Measurements from ENCODE around the gene YEATS2.
"Not testable (repeated sequence)": the region's sequence is repeated elsewhere in the genome, so short reads cannot be mapped to it uniquely, and the experiment has no call there.

YEATS2 gene

GRCh38 chr3:183692436-183692835 lies 5.2 kb upstream of the YEATS2 start:
- H3K4me1 ChIP-seq (ENCODE audit: control insufficient read depth, low read depth, low read length), result no peaks in the 10 kb centered on the region
- H3K36me3 ChIP-seq (ENCODE audit: control insufficient read depth, low read depth, low read length), result no peaks in the 10 kb centered on the region
- no peak overlapping the region for H3K9ac ChIP-seq (ENCODE audit: low read length)
- H3K9me3 ChIP-seq (ENCODE audit: control insufficient read depth, low read depth, low read length), result no peaks in the 10 kb centered on the region
- no peak overlapping the region for H3K27ac ChIP-seq (ENCODE audit: low read length)
- H3K4me3 ChIP-seq (ENCODE audit: low read length), result no peak overlapping the region
- H3K27me3 ChIP-seq (ENCODE audit: control insufficient read depth, insufficient read depth, low read length), result no peaks in the 10 kb centered on the region

- Histone ChIP-seq H3K9ac (ENCODE audit: low read length) (no peak overlapping the region), H3K27ac (ENCODE audit: low read length) (no peak overlapping the region), H3K4me3 (ENCODE audit: low read length) (no peak overlapping the region), H3K36me3 (ENCODE audit: control insufficient read depth, low read depth, low read length) (no peaks in the 10 kb centered on the region), H3K27me3 (ENCODE audit: control insufficient read depth, insufficient read depth, low read length) (no peaks in the 10 kb centered on the region), H3K4me1 (ENCODE audit: control insufficient read depth, low read depth, low read length) (peaks cover 10% of the 10 kb centered on the region), H3K9me3 (ENCODE audit: control insufficient read depth, low read depth, low read length) (no peaks in the 10 kb centered on the region)
Measured at GRCh38 chr3:183695569-183696364, 1.8 kb upstream of the YEATS2 start.

GRCh38 chr3:183697123-183697609 lies 431 bp upstream of the YEATS2 start:
- no peak overlapping the region for H3K27ac ChIP-seq (ENCODE audit: low read length)

GRCh38 chr3:183698318-183698751 lies 738 bp downstream of the YEATS2 start:
- Histone ChIP-seq H3K36me3 (ENCODE audit: control insufficient read depth, low read depth, low read length) (no peaks in the 10 kb centered on the region), H3K4me3 (ENCODE audit: low read length) (peak overlapping the region; percentile 98), H3K9ac (ENCODE audit: low read length) (peak overlapping the region; percentile 98), H3K4me1 (ENCODE audit: control insufficient read depth, low read depth, low read length) (peaks cover 14% of the 10 kb centered on the region), H3K27ac (ENCODE audit: low read length) (peak overlapping the region; percentile 95), H3K9me3 (ENCODE audit: control insufficient read depth, low read depth, low read length) (no peaks in the 10 kb centered on the region), H3K27me3 (ENCODE audit: control insufficient read depth, insufficient read depth, low read length) (no peaks in the 10 kb centered on the region)

More at GRCh38 chr3:183697123-183697609, 431 bp upstream of the YEATS2 start:
- H3K9ac ChIP-seq (ENCODE audit: low read length), result no peak overlapping the region
- no peaks in the 10 kb centered on the region for H3K36me3 ChIP-seq (ENCODE audit: control insufficient read depth, low read depth, low read length)
- H3K4me1 ChIP-seq (ENCODE audit: control insufficient read depth, low read depth, low read length), result peaks cover 14% of the 10 kb centered on the region
- no peaks in the 10 kb centered on the region for H3K27me3 ChIP-seq (ENCODE audit: control insufficient read depth, insufficient read depth, low read length)
- peak overlapping the region; percentile 62 for H3K4me3 ChIP-seq (ENCODE audit: low read length)
- no peaks in the 10 kb centered on the region for H3K9me3 ChIP-seq (ENCODE audit: control insufficient read depth, low read depth, low read length)

GRCh38 chr3:183698756-183699155 lies 1.2 kb downstream of the YEATS2 start:
- peak overlapping the region; percentile 98 for H3K9ac ChIP-seq (ENCODE audit: low read length)
- H3K27ac ChIP-seq (ENCODE audit: low read length), result no peak overlapping the region
- no peaks in the 10 kb centered on the region for H3K27me3 ChIP-seq (ENCODE audit: control insufficient read depth, insufficient read depth, low read length)
- H3K4me1 ChIP-seq (ENCODE audit: control insufficient read depth, low read depth, low read length), result peaks cover 14% of the 10 kb centered on the region
- H3K36me3 ChIP-seq (ENCODE audit: control insufficient read depth, low read depth, low read length), result no peaks in the 10 kb centered on the region
- H3K4me3 ChIP-seq (ENCODE audit: low read length), result peak overlapping the region; percentile 98
- no peaks in the 10 kb centered on the region for H3K9me3 ChIP-seq (ENCODE audit: control insufficient read depth, low read depth, low read length)

- Histone ChIP-seq H3K27ac (ENCODE audit: low read length) (no peak overlapping the region), H3K27me3 (ENCODE audit: control insufficient read depth, insufficient read depth, low read length) (no peaks in the 10 kb centered on the region), H3K4me1 (ENCODE audit: control insufficient read depth, low read depth, low read length) (peaks cover 14% of the 10 kb centered on the region), H3K4me3 (ENCODE audit: low read length) (peak overlapping the region; percentile 98), H3K36me3 (ENCODE audit: control insufficient read depth, low read depth, low read length) (no peaks in the 10 kb centered on the region), H3K9ac (ENCODE audit: low read length) (peak overlapping the region; percentile 98), H3K9me3 (ENCODE audit: control insufficient read depth, low read depth, low read length) (no peaks in the 10 kb centered on the region)
Measured at GRCh38 chr3:183699238-183699947, 1.8 kb downstream of the YEATS2 start.

- H3K27me3 ChIP-seq (ENCODE audit: control insufficient read depth, insufficient read depth, low read length), result no peaks in the 10 kb centered on the region
- H3K4me1 ChIP-seq (ENCODE audit: control insufficient read depth, low read depth, low read length), result peaks cover 14% of the 10 kb centered on the region
- H3K36me3 ChIP-seq (ENCODE audit: control insufficient read depth, low read depth, low read length), result no peaks in the 10 kb centered on the region
- H3K9me3 ChIP-seq (ENCODE audit: control insufficient read depth, low read depth, low read length), result no peaks in the 10 kb centered on the region
- H3K9ac ChIP-seq (ENCODE audit: low read length), result no peak overlapping the region
- H3K4me3 ChIP-seq (ENCODE audit: low read length), result no peak overlapping the region
- no peak overlapping the region for H3K27ac ChIP-seq (ENCODE audit: low read length)
Measured at GRCh38 chr3:183701744-183702143, 4.1 kb downstream of the YEATS2 start.

GRCh38 chr3:183703892-183704291 lies 6.3 kb downstream of the YEATS2 start:
- H3K36me3 ChIP-seq (ENCODE audit: control insufficient read depth, low read depth, low read length); H3K27ac ChIP-seq (ENCODE audit: low read length); H3K9me3 ChIP-seq (ENCODE audit: control insufficient read depth, low read depth, low read length); H3K4me3 ChIP-seq (ENCODE audit: low read length); H3K9ac ChIP-seq (ENCODE audit: low read length); H3K27me3 ChIP-seq (ENCODE audit: control insufficient read depth, insufficient read depth, low read length): not testable (repeated sequence)
- peaks cover 14% of the 10 kb centered on the region for H3K4me1 ChIP-seq (ENCODE audit: control insufficient read depth, low read depth, low read length)

GRCh38 chr3:183710231-183710630 lies 12.6 kb downstream of the YEATS2 start:
- no peaks in the 10 kb centered on the region for H3K27me3 ChIP-seq (ENCODE audit: control insufficient read depth, insufficient read depth, low read length)
- no peaks in the 10 kb centered on the region for H3K4me1 ChIP-seq (ENCODE audit: control insufficient read depth, low read depth, low read length)
- H3K4me3 ChIP-seq (ENCODE audit: low read length), result no peak overlapping the region
- no peaks in the 10 kb centered on the region for H3K9me3 ChIP-seq (ENCODE audit: control insufficient read depth, low read depth, low read length)
- no peak overlapping the region for H3K9ac ChIP-seq (ENCODE audit: low read length)
- peaks cover 2% of the 10 kb centered on the region for H3K36me3 ChIP-seq (ENCODE audit: control insufficient read depth, low read depth, low read length)
- no peak overlapping the region for H3K27ac ChIP-seq (ENCODE audit: low read length)

GRCh38 chr3:183711516-183711915 lies 13.9 kb downstream of the YEATS2 start:
- Histone ChIP-seq H3K9ac (ENCODE audit: low read length) (no peak overlapping the region), H3K27ac (ENCODE audit: low read length) (no peak overlapping the region), H3K9me3 (ENCODE audit: control insufficient read depth, low read depth, low read length) (no peaks in the 10 kb centered on the region), H3K4me1 (ENCODE audit: control insufficient read depth, low read depth, low read length) (no peaks in the 10 kb centered on the region), H3K27me3 (ENCODE audit: control insufficient read depth, insufficient read depth, low read length) (no peaks in the 10 kb centered on the region), H3K36me3 (ENCODE audit: control insufficient read depth, low read depth, low read length) (peaks cover 9% of the 10 kb centered on the region), H3K4me3 (ENCODE audit: low read length) (no peak overlapping the region)

- no peaks in the 10 kb centered on the region for H3K27me3 ChIP-seq (ENCODE audit: control insufficient read depth, insufficient read depth, low read length)
- peaks cover 38% of the 10 kb centered on the region for H3K36me3 ChIP-seq (ENCODE audit: control insufficient read depth, low read depth, low read length)
- H3K4me3 ChIP-seq (ENCODE audit: low read length), result no peak overlapping the region
- no peak overlapping the region for H3K9ac ChIP-seq (ENCODE audit: low read length)
- H3K27ac ChIP-seq (ENCODE audit: low read length), result no peak overlapping the region
- H3K4me1 ChIP-seq (ENCODE audit: control insufficient read depth, low read depth, low read length), result no peaks in the 10 kb centered on the region
- H3K9me3 ChIP-seq (ENCODE audit: control insufficient read depth, low read depth, low read length), result no peaks in the 10 kb centered on the region
Measured at GRCh38 chr3:183714622-183715021, 17.0 kb downstream of the YEATS2 start.

All from iPS-18a (cell line).